Heart right ventricle (tissue), 16 donors: Measurements from ENCODE around the gene ADARB2. TPM values are rescaled to one million over a fixed set of nuclear protein-coding genes. Genes with fewer than 3 reads are reported as not detected.
"Not testable (repeated sequence)": the region's sequence is repeated elsewhere in the genome, so short reads cannot be mapped to it uniquely, and the experiment has no call there.

Experiments used
- ATAC-seq, 8 donors: fragments of 200-7000 bp; cut with Tn5 transposase; one replicate each; pipeline ENCODE4 v1.9.1; 2020; ENCODE audit warnings: mild to moderate bottlenecking in 8 of 8, moderate library complexity in 8 of 8, moderate number of reproducible peaks in 1 of 8
- DNase-seq, 2 donors: peaks; one replicate each; pipeline ENCODE4 v3.0.0-alpha.2; 2020
- H3K27ac ChIP-seq, 10 donors: fragments of 200-600 bp; sonication (generic) in 2 of 10; one replicate each; pipeline versions ENCODE4 v1.5.0 to v1.8.0; 2020 to 2022; ENCODE audit warnings: mild to moderate bottlenecking in 3 of 10
- H3K27me3 ChIP-seq, 7 donors: fragments of 200-600 bp; one replicate each; pipeline ENCODE4 v1.8.0; 2021 to 2022; ENCODE audit warnings: mild to moderate bottlenecking in 2 of 7
- H3K36me3 ChIP-seq, 9 donors: fragments of 200-600 bp; sonication (generic) in 1 of 9; one replicate each; pipeline versions ENCODE4 v1.5.0 to v1.8.0; 2020 to 2022; ENCODE audit warnings: mild to moderate bottlenecking in 2 of 9
- H3K4me1 ChIP-seq, 9 donors: fragments of 200-600 bp; sonication (generic) in 1 of 9; one replicate each; pipeline versions ENCODE4 v1.5.0 to v1.8.0; 2020 to 2022; ENCODE audit warnings: mild to moderate bottlenecking in 4 of 9
- H3K4me3 ChIP-seq, 10 donors: fragments of 200-600 bp; sonication (generic) in 2 of 10; one replicate each; pipeline versions ENCODE4 v1.5.0 to v1.8.0; 2020 to 2022; ENCODE audit warnings: mild to moderate bottlenecking in 7 of 10, moderate library complexity in 2 of 10
- H3K9me3 ChIP-seq, 11 donors: fragments of 200-600 bp in 10 of 11; sonication (generic) in 2 of 11; one replicate each; pipeline versions ENCODE4 v1.5.0 to v1.8.0; 2013 to 2022; ENCODE audit warnings: mild to moderate bottlenecking in 2 of 11, control low read depth in 1 of 11, moderate library complexity in 1 of 11
- CTCF ChIP-seq, 9 donors: fragments of 200-600 bp; sonication (generic) in 2 of 9; IDR thresholded peaks; one replicate each; pipeline versions ENCODE4 v1.5.0 to v1.8.0; 2021 to 2022; ENCODE audit warnings: antibody characterized with exemption in 9 of 9, mild to moderate bottlenecking in 5 of 9, moderate library complexity in 1 of 9
- WGBS, 2 donors: extraction: QIAGEN DNeasy Blood & Tissue Kit; methylation state at CpG; one replicate each; pipeline ENCODE4 v1.1.7; 2013; ENCODE audit warnings: inconsistent platforms in 1 of 2; 5-methylcytosine and 5-hydroxymethylcytosine counted together
- intact Hi-C, 10 donors: fragments of 100-400 bp; cut with DNase I; formaldehyde crosslinking; loops; one replicate each; pipeline versions ENCODE4 v1.11.1 to v1.14.2; 2022
- polyA plus RNA-seq, 2 donors: library from polyadenylated mRNA; stranded (reverse); fragments of 200-250 nt; gene quantifications; one replicate each; pipeline ENCODE4 v1.2.3, GENCODE V29; 2013
- total RNA-seq, 10 donors: library from RNA; stranded (reverse); fragmentation: NEBNext Ultra II Directional in 3 of 10; extraction: Animal tissue kit (Norgen Biotek cat#: 25700) in 3 of 10; gene quantifications; one replicate each; pipeline versions ENCODE4 v1.2.1 to v1.2.4, GENCODE V29; 2021 to 2023
- donor health status: Arrhythmogenic right ventricular cardiomyopathy.
- donor health status: ischemic (EF 13 %, LVEDD 7.1; RV severe dilation, severe dysfunction).
- donor health status: healthy with polysubstance abuse.
- donor health status: DM: no; HTN: yes; CAD: no.
- donor health status: DM: no; HTN: no; CAD: no.
- donor health status: ischemic (EF 25% LVEDD 6.9; RV normal size, moderate dysfunction).
- donor health status: ischemic (EF 25% LVEDD 5.7; RV mildly dilated, moderate dysfunction).
- donor health status: healthy.
- donor health status: DM: yes; HTN: yes; CAD: no.
- donor health status: Ischemic cardiomyopathy.
- donor health status: ischemic (EF 35%, LVEDD 5.7; RV mildly dilated, moderate dysfunction).
- donor health status: nonischemic (EF 11% LVEDD 7.7; RV severe dilation, severe dysfunction).
- donor health status: DM: yes; HTN: yes; CAD: no.
- donor health status: PGD.
- donor health status: ischemic (EF 29% LVEDD 5.4; RV normal size, mild dysfunction).
- donor health status: nonischemic (EF 23%, LVEDD 6.1; RV moderate dilation, normal function).

Gene ADARB2
- total and polyA plus RNA-seq, 12 donors, result 0.08 to 0.47 (median 0.17) TPM; not detected in 2

GRCh38 chr10:1434912-1435692 is 302.2 kb downstream of the ADARB2 start:
- Histone ChIP-seq H3K4me3 (no peak overlapping the region), H3K9me3 (peaks cover 0 to 24% (median 15%) of the 10 kb centered on the region in 11 donors), H3K27me3 (peaks cover 0 to 19% (median 8%) of the 10 kb centered on the region in 7 donors), H3K4me1 (no peaks in the 10 kb centered on the region), H3K27ac (no peak overlapping the region), H3K36me3 (no peaks in the 10 kb centered on the region)
- ATAC-seq (no peak), DNase-seq (no peak)
- no peak for TF ChIP-seq CTCF (IDR thresholded peaks at IDR 0.05)
- intact Hi-C loops, result no loop called here
- 54 to 55% methylated on average over 22 of the region's 22 CpGs for WGBS, 2 donors

DNA sequence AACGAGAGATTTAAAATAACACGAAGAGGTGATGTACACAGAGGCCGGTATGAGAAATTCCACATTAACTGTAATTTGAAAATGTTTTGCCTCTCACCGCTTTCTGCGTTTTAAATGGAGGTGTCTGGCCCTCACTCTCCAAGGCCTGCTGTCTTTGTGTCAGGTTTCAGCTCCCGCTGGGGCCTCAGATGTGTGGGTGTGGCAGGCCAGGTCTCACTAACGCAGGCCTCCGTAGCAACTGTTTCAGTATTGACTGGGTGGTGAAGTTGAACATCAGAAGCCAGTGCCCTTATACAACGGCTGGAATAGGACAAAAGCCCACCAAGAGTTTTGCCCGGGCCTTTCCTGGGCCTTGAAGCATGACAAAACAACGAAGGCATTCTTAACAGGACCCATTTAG is 303.1 kb downstream of the ADARB2 start:
- Histone ChIP-seq H3K36me3 (no peaks in the 10 kb centered on the region), H3K27me3 (peaks cover 0 to 19% (median 8%) of the 10 kb centered on the region in 7 donors), H3K4me3 (no peak overlapping the region), H3K4me1 (no peaks in the 10 kb centered on the region), H3K27ac (no peak overlapping the region), H3K9me3 (peaks cover 0 to 28% (median 19%) of the 10 kb centered on the region in 11 donors)
- ATAC-seq, result no peak
- 68 to 69% methylated on average over 11 of the region's 11 CpGs for WGBS, 2 donors
- intact Hi-C loops, result no loop called here
- TF ChIP-seq CTCF (IDR thresholded peaks at IDR 0.05), result no peak
- no peak for DNase-seq

- TF ChIP-seq CTCF (IDR thresholded peaks at IDR 0.05), result no peak
- peaks cover 0 to 28% (median 19%) of the 10 kb centered on the region in 11 donors for H3K9me3 ChIP-seq
- no peak overlapping the region for H3K4me3 ChIP-seq
- intact Hi-C loops, result no loop called here
- no peaks in the 10 kb centered on the region for H3K4me1 ChIP-seq
- DNase-seq, result no peak
- no peak overlapping the region for H3K27ac ChIP-seq
- ATAC-seq, result no peak
- peaks cover 0 to 15% (median 7%) of the 10 kb centered on the region in 7 donors for H3K27me3 ChIP-seq
- no peaks in the 10 kb centered on the region for H3K36me3 ChIP-seq
- 60 to 65% methylated on average over 3 of the region's 3 CpGs for WGBS, 2 donors
These were observed 305.2 kb downstream of the ADARB2 start for GRCh38 chr10:1432161-1432560.

DNA sequence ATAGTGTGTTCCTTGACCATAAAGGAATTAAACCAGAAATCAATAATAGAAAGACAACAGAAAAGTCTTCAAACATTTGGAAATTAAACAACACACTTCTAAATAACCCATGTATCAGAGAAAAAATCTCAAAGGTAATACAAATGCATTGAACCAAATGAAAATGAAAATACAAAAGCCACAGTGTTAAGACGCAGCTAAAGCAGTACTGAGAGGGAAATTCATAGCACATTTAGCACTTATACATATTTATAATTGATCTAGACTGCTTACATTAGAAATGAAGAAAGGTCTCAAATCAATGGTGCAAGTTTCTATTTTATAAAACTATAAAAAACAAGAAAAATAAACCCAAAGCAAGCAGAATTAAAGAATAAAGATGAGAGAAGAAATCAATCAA is 306.1 kb downstream of the ADARB2 start:
- ATAC-seq (no peak), DNase-seq (no peak)
- intact Hi-C loops, result no loop called here
- Histone ChIP-seq H3K4me1 (no peaks in the 10 kb centered on the region), H3K4me3 (no peak overlapping the region), H3K27ac (no peak overlapping the region), H3K36me3 (no peaks in the 10 kb centered on the region), H3K27me3 (peaks cover 0 to 15% (median 7%) of the 10 kb centered on the region in 7 donors), H3K9me3 (peaks cover 0 to 28% (median 19%) of the 10 kb centered on the region in 11 donors)
- 87 to 96% methylated on average over 1 of the region's 1 CpG for WGBS, 2 donors
- no peak for TF ChIP-seq CTCF (IDR thresholded peaks at IDR 0.05)

- 59 to 61% methylated on average over 3 of the region's 3 CpGs for WGBS, 2 donors
- H3K4me3 ChIP-seq, H3K4me1 ChIP-seq, intact Hi-C loops, ATAC-seq, H3K27me3 ChIP-seq, H3K36me3 ChIP-seq, DNase-seq, H3K27ac ChIP-seq: not testable (repeated sequence)
- peaks cover 0 to 28% (median 19%) of the 10 kb centered on the region in 11 donors for H3K9me3 ChIP-seq
These were observed 309.7 kb downstream of the ADARB2 start for GRCh38 chr10:1427521-1428186.
